HG03097 (cell line): ENCODE data around the gene KLHDC8A.
"Not testable (repeated sequence)": the region's sequence is repeated elsewhere in the genome, so short reads cannot be mapped to it uniquely, and the experiment has no call there.

Experiments
- ATAC-seq: cut with Tn5 transposase; IDR thresholded peaks from one replicate; pipeline ENCODE4 v1.9.1; 2021; ENCODE audit not compliant: unreplicated experiment, low FRiP score

Gene KLHDC8A, protein sequence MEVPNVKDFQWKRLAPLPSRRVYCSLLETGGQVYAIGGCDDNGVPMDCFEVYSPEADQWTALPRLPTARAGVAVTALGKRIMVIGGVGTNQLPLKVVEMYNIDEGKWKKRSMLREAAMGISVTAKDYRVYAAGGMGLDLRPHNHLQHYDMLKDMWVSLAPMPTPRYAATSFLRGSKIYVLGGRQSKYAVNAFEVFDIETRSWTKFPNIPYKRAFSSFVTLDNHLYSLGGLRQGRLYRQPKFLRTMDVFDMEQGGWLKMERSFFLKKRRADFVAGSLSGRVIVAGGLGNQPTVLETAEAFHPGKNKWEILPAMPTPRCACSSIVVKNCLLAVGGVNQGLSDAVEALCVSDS

GRCh38 chr1:205356440-205357139, at the start of gene KLHDC8A:
KLHDC8A (minus strand) TSS chr1:205356922; CDS start chr1:205343604, 13,318 bp downstream.
- no peak for ATAC-seq

DNA sequence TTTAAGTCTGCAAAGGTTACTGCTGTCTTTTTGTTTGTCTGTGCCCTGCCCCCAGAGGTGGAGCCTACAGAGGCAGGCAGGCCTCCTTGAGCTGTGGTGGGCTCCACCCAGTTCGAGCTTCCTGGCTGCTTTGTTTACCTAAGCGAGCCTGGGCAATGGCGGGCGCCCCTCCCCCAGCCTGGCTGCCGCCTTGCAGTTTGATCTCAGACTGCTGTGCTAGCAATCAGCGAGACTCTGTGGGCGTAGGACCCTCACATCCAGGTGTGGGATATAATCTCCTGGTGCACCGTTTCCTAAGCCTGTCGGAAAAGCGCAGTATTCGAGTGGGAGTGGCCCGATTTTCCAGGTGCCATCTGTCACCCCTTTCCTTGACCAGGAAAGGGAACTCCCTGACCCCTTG, 49.5 kb upstream of the KLHDC8A start:
- not testable (repeated sequence) for ATAC-seq

- not testable (repeated sequence) for ATAC-seq
Observed at GRCh38 chr1:205404484-205404883, 47.8 kb upstream of the KLHDC8A start.

DNA sequence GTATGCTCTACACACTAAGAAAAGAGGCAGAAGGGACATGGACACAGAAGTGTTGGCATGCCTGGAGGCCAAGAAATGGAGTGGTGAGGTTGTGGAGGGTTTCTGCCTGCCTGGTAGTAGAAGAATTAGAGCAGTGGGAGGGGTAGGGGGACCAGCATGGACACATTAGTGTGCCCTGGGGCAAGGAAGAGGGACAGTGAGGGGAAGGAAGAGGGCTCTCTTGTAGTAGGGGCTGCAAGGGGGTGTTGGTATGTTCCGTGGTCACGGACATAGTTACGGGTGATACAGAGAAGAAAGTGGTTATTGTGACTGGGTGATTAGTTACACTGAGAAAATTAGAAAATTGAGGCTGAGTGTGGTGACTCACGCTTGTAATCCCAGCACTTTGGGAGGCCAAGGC, 41.9 kb upstream of the KLHDC8A start:
- ATAC-seq, result no peak

DNA sequence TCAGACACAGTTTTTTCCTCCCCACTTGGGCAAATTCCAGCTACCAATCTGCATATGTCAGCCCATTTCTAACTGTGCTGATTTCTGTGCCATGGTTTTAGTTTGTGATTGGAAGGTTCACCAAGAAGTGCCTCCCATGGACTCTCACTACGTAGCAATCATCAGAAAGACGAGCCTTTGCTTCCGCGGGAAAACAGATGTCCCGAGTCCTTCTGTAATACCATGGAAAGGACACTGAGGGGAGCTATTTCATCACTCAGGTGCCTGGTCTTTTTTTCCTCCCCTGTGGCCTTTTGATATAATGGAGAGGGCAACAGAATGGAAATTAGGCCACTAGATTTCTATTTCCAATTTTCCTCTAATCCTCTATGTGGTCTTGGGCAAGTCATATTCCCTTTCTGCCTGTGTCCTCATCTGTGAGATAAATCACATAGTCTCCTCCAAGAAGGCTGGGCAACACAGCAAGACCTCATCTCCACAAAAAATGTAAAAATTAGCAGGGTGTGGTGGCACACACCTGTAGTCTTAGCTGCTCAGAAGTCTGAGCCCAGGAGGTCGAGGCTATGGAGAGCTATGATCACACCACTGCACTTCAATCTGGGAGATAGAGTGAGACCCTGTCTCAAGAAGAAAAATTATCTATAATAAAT, 40.4 kb upstream of the KLHDC8A start:
- no peak for ATAC-seq

GRCh38 chr1:205395616-205396015, 38.9 kb upstream of the KLHDC8A start:
- ATAC-seq, result no peak

DNA sequence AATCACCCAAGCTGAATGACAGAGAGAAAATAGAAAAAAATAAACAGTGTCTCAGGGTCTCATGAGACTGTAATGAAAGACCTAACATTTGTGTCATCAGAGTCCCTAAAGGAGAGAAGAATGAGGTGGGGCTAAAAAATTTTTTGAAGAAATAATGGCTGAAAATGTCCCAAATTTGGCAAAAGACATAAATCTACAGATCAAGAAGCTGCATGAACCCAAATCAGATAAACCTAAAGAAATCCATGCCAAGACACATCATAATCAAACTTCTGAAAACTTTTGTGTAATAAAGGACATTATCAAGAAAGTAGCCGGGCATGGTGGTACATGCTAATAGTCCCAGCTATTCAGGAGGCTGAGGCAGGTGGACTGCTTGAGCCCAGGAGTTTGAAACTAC, 35.9 kb upstream of the KLHDC8A start:
- no peak for ATAC-seq

DNA sequence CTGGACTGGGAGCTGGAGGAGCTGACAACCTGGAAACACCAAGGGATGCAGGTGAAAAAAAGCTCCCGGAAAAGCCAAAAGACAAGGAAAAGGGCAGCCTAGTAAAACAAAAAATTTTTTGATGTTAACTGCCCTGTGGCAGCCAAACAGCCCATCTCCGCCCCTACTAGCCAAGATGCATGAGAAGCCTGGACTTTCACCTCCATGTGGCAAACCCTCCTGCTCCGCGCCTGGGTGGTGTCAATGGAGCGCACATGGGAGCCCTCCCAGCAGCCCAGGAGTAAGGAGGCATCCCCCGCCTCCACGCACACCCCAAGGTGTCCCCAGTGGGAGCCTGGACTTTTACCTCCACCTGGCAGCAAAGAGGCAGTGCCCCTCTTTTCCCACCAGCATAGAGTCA, 34.7 kb upstream of the KLHDC8A start:
- ATAC-seq, result no peak

GRCh38 chr1:205387845-205388244, 31.1 kb upstream of the KLHDC8A start:
- no peak for ATAC-seq

- not testable (repeated sequence) for ATAC-seq
Observed at GRCh38 chr1:205382990-205383389, 26.3 kb upstream of the KLHDC8A start.

GRCh38 chr1:205382561-205382960, 25.8 kb upstream of the KLHDC8A start:
- ATAC-seq, result no peak

DNA sequence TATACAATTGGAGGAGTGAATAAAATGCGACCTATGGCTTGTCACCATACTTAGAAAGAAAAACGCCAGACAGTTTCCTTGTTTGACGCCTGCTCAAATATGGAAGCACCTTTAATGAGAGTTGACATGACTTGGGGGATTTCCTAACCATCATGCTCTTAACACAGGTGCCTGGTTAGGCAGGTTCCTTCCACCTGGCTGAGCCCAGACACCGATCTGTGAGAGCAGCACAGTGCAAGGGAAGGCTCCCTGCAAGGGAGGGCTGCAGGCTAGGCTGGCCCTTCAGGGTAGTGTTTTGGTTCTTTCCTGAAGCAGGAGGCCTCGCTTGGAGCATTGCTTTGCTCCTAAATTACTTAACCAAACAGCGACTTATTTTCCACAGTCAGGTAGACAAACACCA, 24.6 kb upstream of the KLHDC8A start:
- no peak for ATAC-seq

DNA sequence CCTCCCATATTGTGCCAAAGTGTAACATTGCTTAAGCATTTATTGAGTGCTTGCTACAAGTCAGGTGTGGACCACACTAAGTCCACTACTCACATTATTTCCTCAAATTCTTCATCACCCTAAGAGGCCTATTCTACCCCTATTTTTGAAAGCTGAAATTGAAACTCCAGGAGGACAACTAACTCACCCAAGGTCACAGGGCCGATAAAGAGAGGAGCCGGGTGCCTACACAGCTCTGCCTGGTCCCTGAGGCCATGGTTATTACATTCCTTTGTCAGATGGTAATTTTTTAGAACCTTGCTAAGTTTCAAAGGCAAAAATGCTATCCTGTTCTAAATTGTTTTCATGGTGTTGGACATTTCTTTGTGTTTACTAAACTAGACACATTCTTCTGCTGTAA, 24.2 kb upstream of the KLHDC8A start:
- no peak for ATAC-seq

- ATAC-seq, result no peak
Observed at GRCh38 chr1:205379056-205379455, 22.3 kb upstream of the KLHDC8A start.

- ATAC-seq, result no peak
Observed at GRCh38 chr1:205377355-205377754, 20.6 kb upstream of the KLHDC8A start.

DNA sequence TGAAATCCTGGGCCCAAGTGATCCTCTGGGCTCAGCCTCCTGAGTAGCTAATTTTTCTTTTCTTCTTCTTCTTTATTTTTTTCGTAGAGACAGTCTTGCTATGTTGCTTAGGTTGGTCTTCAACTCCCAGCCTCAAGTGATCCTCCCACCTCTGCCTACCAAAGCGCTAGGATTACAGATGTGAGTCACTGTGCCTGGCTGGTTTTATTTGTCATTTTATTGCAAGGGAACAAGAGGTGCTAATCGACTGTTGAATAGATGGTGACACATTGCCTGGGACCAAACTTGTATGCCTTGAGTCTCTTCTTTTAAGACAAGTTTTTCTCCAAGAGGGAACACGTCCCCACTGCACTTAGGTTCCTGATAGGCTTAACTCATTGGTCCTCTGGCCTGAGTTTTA, 20.0 kb upstream of the KLHDC8A start:
- ATAC-seq, result no peak

GRCh38 chr1:205375835-205376545, 19.3 kb upstream of the KLHDC8A start:
- no peak for ATAC-seq

DNA sequence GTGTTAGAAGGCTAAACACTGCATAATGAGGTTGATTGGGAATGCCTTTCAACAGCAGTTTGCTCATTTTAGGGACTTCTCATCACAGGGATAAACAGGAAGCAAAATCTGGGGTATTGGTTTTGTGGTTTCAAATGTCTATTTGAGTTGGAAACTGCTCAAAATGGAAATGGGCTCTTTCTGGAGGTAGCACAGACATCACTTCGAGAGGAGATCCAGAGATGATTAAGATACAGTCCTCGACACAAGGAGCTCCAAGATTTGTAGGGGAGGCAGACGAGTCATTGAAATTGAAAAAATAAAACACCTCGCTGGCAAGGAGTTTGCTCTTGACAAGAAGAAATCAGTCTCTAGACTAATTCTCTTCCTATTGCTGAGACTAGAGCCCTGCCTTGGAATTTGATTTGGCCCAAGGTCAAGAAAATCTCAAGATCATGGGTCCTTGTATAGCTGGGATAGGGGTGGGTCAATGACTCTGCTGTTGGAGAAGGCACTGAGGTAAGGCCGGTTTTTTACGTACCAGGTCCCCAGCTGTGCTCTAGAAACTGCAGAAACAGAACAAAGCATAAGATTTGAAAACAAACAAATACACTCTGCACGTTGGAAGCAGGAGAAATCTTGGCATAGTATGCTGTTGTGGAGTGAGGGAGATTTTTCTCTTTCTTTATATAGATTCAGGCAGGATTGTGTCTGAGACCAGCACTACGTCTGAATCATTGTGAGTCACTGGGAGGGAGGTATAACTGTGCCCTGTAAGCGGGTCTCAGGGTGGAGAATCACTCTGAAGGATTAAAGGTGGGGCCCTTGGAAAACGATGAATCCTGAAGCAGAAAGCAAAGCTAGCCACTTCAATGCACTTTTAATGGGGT, 17.7 kb upstream of the KLHDC8A start:
- ATAC-seq, result no peak

DNA sequence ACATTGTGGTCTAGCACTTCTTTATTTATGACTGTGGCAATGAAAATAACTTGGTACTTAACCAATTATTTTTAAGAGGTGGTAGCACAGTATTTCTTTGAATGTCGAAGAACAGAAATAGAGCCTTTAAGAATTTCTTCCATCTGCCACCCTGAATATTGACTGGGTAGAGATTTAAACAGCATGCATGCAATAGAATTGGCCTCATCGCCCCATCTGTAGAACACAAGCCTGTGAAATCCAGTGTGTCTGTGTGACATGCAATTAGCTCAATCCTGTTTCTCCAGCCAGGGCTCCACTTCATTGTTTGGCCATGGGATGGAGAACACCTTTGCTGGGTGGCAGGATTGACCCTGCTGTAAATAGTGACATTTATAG, 17.1 kb upstream of the KLHDC8A start:
- no peak for ATAC-seq
